Stimulated activated CD4-positive, alpha-beta T cell treated with anti-CD3 and anti-CD28 coated beads, Interleukin-1b, Interleukin-23, amount 100 ng/mL, for 4 hours (primary cell): Measurements from ENCODE around the gene ID3.
"Not testable (repeated sequence)": the region's sequence is repeated elsewhere in the genome, so short reads cannot be mapped to it uniquely, and the experiment has no call there.

Source experiments
- DNase-seq, 2 donors: peaks; one replicate each; pipeline ENCODE4 v3.0.0-alpha.2; 2020; ENCODE audit warnings: low read depth in 2 of 2

ID3 gene

DNA sequence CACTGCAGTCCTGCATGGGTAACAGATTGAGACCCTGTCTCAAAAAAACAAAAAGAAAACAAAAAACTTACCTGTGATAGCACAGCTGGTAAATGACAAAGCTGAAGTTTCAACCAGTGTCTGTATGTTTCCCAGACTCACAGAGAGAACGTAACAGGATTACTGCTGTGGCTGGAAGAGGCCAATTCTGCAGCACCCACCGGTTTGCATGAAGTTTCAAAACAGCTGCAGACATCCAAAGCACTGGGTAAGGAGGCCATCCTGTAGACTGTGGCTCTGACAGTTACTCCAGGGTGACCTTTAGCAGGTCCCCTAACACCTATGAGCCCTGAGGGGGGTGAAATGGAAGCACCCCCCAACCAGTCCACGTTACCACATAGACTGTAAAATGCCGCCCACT, 7.5 kb downstream of the ID3 start:
- DNase-seq: no peak

DNA sequence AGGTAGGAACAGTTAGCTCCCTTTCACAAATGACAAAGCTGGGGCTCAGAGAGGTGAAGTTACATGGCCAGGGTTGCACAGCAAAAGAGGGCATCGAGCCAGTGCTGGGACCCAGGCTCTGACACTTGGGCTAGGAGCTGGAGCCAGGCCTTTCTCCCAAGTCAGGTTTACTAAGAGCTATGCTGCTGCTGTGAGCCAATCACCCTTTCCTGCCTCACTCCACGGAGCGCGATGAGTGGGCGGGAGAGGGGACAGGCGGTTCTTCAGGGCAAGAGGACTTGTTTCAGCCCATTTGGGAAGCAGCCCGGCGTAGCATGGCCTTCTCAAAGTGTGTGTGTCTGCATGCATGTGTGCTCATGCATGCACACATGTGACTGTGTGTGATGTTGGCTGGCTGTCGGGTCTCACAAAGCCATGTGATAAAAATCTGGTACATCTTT, 10.6 kb downstream of the ID3 start:
- no peak for DNase-seq

DNA sequence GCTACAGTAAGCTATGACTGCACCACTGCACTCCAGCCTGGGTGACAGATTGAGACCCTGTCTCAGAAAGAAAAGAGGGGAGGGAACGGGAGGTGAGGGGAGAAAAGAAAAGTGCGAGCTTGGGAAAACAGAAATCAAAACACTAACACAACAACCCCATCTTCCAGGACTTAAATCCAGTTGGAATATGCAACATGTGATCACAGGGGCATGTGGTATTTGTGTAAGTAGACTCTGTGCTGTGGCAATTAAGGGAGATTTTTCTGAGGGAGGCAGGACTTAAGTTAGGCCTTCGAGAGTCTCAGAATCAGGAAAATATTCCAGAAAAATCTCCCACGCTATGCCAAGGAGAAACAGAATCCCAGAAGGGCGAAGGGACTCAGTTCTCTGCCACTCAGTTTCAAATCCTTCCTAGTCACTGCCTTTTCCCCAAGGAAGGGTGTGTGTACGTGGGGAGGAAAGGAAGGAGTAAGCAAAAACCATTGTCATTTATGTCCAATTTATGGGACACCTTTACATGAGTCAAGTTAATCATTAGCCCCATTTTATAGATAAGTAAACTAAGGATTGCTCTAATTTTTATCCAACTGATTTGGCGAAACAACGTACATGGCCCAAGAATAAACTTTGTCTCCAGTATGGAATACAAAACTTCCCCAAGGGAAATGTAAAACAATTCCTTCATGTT, 12.3 kb downstream of the ID3 start:
- DNase-seq: no peak

DNA sequence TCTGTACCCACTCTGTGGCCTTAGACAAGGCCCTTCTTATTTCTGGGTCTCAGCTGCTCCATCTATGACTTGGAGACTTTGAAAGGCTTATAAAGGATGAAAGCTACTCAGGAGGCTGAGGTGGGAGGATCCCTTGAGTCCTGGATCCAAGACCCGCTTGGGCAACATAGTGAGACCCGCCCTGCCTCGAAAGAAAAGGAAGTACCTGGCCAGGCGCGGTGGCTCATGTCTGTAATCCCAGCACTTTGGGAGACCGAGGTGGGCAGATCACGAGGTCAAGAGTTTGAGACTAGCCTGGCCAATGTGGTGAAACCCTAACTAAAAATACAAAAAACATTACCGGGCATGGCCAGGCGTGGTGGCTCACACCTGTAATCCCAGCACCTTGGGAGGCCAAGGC, 13.4 kb downstream of the ID3 start:
- no peak for DNase-seq

DNA sequence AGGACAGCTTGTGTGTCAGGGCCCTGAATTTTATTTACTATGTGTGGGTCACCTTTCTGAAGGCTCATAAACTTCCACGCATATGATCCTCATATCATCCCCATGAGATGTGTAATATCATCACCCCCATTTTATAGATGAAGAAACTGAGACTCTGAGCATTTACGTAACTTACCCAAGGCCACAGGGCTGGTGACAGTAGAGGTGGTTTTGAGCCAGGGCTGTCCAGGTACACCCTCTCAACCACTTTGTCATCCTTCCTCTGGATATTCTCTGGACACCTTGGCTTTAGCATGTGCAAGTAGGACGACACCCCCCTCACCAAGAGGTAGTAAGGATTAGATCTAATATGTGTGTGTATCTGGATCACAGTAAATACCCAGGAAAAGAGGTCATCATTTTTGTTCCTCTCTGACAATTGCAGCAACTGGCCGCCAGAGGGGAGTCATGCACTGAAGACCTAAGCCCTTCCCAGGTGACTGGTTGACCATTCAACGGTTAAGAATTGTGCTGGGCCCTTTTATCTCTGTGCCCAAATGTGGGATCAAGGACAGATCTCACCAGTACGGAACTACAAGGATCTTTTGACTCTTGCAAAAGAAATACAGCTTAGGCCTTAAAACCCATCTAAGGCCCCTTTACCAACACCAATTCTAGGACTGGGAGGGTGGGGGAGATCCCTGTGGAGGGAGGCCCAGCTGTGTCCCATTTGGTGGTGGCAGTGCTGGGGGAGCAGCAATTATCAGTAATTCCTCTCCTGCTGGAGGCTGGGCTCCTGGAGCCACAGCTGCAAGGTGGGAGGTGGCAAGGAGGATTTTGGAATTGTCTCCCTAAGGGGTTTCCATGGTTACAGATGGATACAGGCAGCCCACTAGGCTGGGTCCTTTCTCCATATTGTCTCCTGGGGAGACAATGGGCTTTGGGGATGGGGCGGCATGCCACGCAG, 14.6 kb downstream of the ID3 start:
- peak; percentile 63 to 67 for DNase-seq

DNA sequence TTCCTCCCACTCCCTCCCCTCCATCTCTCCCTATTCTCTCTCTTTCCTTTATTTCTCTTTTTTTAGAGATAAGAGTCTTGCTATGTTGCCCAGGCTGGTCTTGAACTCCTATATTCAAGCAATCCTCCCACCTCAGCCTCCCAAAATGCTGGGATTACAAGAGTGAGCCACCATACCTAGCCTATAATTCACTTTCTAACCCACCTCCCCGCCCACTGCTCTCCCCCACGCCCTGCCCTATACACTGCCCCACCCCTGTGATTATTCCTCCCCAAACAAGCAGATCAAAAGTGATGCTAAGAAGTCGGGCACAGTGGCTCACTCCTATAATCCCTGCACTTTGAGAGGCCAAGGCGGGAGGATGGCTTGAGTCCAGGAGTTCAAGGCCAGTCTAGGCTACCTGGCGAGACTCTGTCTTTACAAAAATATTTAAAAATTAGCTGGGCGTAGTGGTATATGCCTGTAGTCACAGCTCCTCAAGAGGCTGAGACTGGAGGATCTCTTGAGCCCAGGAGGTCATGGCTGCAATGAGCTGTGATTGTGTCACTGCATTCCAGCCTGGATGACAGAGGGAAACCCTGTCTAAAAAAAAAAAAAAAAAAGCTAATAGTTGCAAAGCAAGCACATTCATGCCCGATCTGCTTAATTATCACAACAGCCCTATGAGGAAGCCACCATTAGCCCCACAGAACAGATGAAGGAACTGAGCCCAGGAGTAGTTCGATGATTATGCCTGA, 15.4 kb downstream of the ID3 start:
- DNase-seq: no peak

DNA sequence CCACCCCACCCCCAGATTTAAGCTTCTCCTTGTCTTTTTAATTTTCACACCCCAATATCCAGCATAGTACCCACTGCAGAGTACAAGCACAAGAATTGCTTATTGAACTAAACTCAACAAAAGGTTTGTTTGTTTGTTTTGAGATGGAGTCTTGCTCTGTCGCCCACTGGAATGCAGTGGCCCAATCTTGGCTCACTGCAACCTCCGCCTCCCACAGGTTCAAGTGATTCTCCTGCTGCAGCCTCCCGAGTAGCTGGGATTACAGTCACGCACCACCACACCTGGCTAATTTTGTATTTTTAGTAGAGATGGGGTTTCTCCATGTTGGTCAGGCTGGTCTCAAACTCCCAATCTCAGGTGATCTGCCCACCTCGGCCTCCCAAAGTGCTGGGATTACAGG, 16.4 kb downstream of the ID3 start:
- DNase-seq: not testable (repeated sequence)

DNA sequence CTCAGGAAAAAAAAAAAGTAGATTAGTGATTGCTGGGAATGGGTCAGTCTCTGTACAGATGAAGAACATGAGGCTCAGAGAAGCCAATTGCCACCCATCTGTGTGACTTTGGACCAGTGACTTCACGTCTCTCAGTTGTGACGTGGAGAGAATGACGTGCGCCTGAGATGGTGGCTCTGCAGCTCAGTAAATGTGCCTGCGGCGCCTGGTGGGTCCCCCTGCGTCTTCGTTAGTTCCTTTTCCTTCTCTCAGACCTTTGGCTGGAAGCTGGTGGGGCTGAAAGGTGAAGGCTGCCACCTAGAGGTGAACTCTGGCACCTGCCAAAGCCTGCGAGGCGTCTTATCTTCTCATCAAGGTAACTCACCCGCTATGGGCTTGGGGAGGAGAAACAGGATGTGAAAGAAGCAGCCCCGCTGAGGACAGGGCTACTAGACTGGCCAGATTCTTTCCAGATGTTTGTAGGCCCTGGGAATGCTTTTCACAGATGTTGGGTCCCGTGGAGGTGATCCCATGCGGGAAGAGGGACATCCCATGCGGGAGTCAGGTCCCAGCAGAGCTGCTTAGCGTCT, 19.5 kb downstream of the ID3 start:
- peak; percentile 77 to 87 for DNase-seq

DNA sequence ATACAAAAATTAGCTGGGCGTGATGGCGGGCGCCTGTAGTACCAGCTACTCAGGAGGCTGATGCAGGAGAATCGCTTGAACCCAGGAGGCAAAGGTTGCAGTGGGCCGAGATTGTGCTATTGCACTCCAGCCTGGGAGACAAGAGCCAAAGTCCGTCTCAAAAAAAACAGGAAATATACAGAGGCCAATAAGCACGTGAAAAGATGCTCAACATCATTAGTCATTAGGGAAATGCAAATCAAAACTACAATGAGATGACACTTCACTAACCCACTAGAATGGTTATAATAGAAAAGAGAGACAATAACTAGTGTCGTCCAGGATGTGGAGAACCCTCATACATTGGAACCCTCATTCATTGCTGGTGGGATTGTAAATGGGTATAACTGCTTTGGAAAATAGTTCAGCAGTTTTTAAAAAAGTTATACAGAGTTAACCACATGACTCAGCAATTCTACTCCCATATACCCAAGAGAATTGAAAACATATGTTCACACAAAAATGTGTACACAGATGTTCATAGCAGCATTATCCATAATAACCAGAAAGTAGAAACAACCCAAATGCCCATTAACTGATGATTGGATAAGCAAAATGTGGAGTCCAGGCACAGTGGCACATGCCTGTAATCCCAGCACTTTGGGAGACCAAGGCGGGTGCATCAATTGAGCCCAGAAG, 21.9 kb downstream of the ID3 start:
- DNase-seq: no peak

DNA sequence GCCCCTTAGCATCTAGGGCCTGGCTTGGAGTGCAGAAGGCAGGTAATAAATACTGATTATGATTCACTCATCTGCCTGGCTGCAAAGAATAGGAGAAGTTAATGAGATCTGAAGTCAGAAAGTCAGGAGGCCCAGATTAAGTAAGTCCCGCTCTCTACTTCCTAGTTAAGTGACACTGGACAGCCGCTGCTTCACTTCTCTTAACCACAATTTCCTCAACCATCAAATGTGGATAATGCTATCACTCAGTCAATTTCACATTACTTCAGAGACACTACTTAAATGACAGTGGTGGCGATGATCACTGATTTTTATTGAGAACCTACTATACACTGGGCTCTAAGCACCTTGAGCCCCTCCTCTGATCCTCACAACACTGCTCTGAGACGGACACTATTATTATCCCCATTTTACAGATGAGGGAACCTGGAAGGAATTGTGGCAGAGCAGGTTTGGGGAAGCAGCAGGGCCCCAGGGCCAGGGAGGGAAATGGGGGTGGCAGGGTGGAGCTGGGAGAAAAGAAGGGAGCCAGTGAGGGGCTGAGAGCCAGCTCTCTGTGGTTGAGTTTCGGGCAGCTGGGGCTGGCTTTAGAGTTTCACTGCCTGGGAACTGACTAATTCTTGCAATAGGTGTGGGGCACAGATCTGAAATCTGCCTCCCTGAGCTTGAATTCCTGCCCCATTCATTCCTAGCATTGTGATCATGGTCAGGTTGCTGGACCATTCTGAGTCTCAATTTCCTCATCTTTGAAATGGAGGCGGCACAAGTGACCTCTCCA, 25.9 kb downstream of the ID3 start:
- no peak for DNase-seq

DNA sequence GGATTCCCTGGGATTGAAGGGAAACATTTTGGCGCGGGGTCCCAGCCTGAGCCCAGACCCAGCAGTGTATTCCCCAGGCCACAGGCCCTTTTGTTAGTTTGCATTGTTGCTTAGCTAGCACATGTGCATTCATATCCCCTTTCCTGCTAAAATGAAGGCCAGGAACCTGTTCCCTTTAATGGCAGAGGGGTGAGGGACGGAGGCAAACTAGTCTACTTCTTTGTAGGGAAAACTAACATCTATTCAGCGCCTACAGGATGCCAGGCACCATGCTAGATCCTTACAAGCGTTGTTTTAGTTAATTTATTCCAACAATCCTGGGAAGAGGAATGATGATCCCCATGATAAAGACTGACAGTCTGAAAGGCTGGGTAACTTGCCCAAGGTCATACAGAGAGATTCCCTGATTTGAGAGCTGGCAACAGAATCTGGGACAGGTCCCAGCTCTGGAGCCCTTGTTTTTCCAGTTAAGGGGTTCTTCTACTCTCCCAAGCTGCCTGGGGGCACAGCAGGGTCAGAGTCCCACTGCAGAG, 27.7 kb downstream of the ID3 start:
- no peak for DNase-seq

DNA sequence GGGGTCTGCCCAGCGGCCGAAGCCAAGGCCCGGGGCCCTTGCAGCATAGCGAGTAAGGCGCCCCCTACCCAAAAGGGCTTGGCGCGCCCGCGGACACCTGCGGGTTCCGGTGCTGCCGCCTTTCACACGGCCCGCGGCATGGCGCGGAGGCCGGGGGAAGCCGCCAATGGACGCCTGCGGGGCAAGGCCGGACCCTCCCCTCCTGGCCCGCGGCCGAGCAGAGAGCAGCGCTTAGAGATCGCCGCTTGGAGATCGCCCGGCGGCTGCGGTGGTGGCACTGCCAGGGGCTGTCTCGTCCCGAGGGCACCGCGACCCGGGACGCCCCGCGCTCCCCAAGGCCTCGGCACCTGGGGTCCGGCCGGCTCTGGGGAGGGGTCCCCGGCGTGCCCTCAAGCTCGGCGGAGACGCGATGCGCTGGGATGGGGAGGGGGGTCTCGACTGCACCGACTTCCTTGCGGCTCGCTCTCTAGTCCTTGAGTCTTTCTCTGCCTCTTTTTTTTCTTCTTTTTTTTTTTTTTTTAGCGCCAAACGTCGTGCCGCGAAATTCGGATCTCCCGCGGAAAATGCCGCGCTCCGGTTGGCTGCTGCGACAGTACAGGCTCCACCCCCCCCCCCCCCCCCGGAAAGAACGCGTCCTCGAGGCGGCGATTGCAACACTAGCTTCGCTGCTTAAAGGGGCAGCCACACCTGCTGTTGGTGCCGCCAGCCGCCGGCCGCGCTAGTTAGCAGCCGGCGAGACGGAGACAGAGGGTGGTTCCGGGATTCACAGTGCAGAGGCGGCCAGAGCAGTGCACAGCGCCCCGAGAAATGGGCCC, 28.3 kb downstream of the ID3 start, which contains the start of gene E2F2:
E2F2 (minus strand) TSS at position 487 of the 815 bp plus-strand sequence; CDS start at position 47, 440 bp downstream.
- DNase-seq: peak; percentile 70 to 72

DNA sequence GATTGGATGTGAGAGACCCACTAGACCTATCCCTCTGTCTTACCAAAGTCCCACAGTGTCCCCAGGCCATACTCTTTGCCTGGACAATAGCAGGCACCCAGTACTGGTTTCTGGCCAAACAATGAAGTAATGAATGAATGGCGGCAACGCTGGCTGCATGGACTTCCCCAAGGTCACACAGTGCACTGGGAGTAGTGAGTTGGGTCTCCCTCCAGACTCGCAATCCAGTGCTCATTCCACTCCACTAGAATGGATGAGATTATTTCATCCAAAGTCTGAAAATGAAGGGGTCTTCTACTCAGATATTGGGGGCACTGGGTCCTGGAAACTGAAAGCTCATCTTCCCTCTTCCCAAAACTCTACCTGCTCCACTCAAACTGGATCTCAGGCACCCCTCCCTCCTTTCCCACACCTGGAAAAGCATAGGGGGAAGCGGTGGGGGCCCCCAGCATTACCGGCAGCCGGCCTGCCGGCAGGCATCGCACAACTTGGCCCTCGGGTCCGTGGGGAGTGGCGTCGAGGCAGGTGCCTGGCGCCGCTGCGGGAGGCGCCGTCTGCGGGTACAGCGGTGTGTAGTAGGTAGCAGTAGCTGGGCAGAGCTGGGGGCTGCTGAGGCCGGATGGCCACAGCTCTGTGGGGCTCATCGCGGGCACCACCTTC, 29.1 kb downstream of the ID3 start:
- no peak for DNase-seq

DNA sequence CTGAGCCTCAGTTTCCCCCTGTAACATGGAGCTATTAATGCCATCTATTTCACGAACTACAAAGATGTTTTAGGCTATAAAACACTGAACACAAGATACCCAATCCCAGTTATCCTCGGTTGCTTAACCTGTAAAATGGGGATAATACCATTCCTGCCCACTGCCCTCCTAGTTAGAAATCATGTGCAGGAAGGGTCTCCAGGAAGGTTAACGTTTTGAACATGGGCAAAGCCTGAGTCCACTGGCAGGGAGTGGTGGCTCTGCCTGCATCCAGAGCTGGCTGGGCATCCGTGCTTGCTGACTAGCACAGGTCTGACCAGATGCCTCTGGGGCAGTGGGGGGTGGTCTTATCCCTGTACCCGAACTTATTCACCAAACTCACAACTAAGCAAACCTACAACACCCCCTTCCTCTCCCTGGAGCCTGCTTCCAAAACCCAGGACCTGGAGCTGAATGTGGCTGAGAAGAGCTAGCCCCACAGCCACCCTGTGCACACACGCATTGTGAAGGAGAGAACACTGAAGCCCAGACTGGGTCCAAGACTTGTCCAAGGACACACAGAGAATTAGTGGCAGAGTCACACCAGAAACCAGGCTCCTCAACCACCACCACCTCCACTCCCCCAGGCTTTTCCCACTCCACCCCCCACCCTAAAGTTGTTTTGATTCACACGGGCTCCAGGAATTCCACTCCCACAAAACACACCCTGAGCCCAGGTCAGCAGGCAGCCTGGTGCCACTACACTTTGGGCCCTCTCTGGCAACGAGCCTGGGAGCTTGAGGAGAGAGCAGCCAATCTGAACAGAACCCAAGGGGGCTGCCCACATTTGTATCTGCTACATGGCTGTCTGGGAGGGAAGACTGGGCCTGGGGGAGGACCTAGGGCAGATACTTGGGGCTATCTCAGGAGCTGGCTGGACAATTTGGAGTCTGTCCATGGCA, 29.9 kb downstream of the ID3 start:
- no peak for DNase-seq

DNA sequence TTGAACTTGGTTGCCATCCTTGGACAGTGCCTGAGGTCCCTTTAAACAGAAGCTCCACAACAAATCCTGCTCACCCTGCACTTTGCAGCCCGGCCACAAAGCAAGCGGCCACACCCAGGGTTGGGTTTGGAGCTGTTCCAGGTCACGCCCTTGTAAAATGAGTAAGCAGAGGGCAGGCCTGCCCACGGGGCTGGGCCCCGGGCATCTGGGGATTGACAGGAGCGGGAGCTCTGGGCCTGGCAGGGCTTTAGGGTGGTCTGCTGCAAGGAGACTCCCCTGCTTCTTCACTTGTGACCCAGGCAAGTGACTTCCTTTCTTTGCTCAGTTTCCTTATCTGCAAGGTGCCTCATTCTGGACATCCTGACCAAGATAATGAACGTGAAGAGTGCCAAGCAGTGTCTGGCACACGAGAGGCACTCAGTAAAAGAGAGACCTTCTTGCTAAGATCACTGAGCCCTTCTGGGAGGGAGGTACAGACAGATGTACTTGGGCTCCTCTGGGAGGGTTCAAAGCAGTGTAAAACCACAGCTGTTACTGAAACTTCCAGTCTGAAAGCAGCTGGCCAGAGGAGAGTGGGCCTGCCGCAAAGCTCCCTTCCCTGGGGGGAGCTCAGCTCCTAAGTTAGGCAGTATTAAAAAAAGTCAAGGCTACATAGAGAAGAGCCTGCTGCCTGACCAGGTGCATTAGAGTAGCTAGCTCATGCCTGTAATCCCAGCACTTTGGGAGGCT, 30.9 kb downstream of the ID3 start:
- peak; percentile 47 to 53 for DNase-seq

DNA sequence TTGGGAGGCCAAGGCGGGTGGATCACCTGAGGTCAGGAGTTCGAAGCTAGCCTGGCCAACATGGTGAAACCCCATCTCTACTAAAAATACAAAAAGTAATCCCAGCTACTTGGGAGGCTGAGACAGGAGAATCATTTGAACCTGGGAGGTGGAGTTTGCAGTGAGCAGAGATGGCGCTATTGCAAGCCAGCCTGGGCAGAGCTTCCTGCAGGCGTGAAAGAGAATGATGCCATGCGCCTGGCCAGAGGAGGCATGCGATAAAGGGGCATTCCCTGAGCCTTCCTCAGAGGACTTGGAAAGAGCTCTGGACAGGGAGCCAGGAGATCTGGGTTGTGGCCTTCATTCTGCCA, 31.4 kb downstream of the ID3 start:
- no peak for DNase-seq

DNA sequence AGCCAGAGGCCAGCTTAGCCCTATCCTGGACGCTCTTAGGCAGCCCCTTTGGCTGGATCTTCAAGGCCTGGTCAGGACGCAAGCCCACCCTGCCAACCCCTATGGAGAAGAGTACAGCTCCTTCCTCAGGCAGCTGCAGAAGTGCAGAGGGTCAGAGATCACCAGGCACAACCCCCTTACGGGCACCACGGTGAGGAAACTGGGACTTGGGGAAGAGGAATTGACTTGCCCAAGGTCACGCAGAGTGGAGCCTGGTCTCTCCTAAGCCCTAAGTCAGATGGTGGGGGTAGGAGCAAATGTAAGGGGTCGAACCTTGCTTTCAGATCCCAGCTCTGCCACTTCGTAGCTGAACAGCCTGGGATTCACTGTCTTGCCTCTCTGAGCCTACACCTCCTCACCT, 31.9 kb downstream of the ID3 start:
- DNase-seq: no peak
